ENCODE results near the gene CIT.

CIT gene

GRCh38 chr12:119864591-119864990 is 12.5 kb downstream of the CIT start:
- no peak for DNase-seq (ENCODE audit: low read depth in 2 of 3, low spot score in 1 of 3)

- DNase-seq (ENCODE audit: low read depth in 2 of 3, low spot score in 1 of 3) = no peak
Observed at GRCh38 chr12:119859241-119859640, 17.9 kb downstream of the CIT start.

DNA sequence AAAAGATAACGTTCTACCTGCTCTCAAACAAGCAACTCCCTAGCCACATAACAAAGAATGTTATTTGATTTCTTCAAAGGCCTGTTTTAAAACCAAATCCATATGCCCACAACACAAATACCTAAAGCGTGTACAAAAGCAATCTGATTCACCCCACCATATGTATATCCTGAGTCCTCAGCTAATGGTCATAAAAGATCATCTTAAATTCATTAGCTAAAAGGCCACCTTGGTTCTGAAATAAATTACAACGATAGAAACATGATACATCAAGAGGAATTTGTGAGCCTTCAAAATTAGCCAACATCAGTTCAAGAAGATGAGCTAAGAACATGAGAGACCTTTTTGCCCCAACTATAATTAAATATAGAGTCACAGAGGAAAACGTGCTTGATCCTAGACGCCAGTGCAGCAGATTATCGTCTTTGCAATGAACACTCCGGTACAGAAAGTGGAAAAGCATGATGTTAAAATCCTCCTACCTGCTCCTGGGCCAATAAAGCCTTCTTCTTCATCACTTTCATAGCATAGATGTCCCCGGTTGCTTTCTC is 20.0 kb downstream of the CIT start:
- no peak for DNase-seq (ENCODE audit: low read depth in 2 of 3, low spot score in 1 of 3)

DNA sequence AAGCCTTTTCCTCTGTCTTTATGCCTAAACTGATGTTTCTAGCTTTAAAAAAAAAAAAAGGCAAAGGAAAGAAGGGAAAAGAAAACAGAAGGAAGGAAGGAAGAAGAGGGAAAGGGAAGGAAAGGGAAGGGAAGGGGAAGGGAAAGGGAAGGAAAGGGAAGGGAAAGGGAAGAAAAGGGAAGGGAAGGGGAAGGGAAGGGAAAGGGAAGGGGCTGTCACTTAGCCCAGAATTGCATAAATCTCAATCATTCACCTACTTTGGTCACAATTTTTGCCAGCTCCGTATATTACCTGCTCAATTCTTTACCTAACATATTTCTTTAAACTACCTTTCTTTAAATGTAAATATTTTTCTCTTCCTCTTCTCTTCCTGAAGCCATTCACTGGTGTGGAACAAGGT is 26.8 kb downstream of the CIT start:
- no peak for DNase-seq (ENCODE audit: low read depth in 2 of 3, low spot score in 1 of 3)

DNA sequence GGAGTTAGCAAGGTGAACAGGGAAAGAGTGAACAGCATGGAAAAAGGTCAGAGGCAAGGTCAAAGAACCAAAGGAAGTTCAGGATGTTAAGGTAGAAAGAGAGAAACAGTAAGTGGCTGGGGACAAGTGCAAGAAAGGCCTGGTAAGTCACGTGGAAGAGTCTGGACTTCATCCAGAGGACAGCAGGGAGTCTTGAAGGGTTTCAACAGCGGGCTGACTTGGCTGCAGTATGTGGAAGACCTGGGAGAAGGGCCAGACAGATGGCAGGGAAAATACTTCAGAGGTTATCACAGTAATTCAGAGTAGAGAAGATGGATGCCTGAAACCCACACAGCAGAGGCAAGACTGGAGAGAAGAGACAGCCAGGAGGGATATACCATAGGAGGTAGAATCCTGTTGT is 34.0 kb downstream of the CIT start:
- no peak for DNase-seq (ENCODE audit: low read depth in 2 of 3, low spot score in 1 of 3)

- no peak for DNase-seq (ENCODE audit: low read depth in 2 of 3, low spot score in 1 of 3)
Observed at GRCh38 chr12:119842380-119842779, 34.7 kb downstream of the CIT start.

GRCh38 chr12:119841433-119842210 is 35.5 kb downstream of the CIT start:
- no peak for DNase-seq (ENCODE audit: low read depth in 2 of 3, low spot score in 1 of 3)

DNA sequence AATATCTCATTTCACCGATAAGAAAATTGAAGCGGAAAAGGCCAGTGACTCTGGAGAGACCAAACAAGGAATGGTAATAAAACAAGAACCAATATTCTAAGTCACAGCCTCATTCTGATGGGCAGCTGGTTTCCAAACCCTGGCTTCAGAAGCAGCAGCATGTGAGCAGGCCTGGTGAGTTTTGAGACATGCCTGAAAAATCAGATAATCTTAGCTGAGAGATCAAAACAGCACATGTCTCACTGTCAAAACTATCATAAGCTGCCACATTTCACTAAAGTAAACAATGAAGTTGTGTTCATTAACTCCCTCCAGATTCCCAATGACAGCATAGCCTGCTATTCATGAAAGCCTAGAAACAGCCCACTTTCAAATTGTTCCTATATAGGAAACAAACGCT is 36.5 kb downstream of the CIT start:
- DNase-seq (ENCODE audit: low read depth in 2 of 3, low spot score in 1 of 3) = no peak

GRCh38 chr12:119840168-119840567 is 37.0 kb downstream of the CIT start:
- DNase-seq (ENCODE audit: low read depth in 2 of 3, low spot score in 1 of 3) = no peak

DNA sequence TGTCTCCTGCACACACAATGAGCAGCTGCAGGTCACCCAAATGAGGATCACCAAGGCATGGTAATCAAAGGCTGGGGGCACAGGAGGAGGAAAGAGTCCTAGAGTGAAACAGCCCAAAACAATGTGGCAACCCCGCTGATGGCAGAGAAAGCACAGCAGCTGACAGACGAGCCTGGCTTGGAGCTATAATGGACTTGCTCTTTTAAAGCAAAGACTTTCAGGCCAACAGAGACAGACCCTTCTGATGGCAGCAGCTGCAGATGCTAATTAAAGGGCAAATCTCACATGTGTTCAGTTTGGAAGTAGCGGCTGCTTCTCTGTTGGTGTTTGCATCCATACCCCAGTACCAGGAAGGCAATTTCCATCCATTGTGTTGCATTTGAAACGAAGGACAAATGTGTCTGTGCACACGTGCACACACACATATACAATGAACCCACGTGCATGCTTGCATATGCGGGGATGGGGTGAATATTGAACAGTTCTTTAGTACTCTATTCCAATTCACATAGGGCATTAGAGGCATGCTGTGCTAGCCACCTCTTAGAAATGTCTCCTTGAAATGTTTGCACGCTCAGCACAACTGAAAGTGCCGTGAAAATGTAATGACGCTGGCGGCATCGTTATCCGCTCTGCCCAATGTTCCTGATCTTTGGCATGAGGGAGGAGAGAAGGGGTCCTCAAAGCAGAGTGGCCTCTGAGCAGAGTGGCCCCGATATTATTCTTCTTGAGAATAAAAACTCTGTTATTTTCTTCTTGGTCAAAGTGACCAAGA is 38.1 kb downstream of the CIT start:
- no peak for DNase-seq (ENCODE audit: low read depth in 2 of 3, low spot score in 1 of 3)

DNA sequence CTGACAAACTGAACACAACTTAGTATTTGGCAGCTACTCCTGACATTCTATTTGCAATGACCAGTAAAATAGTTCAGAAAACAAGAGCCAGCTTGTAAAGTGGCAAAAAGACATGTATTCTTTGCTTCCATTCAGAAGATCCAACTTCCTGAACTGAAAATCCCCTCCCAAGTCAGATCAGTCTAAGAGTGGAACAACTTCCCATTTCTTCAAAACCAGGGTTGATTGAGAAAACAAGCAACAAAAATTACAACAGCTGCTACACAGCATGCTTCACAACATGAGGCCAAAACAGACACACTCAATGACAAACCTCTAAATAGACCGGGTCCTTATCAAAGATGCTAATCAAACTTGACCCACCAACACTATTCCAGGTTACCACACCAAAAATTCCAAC is 40.3 kb downstream of the CIT start:
- no peak for DNase-seq (ENCODE audit: low read depth in 2 of 3, low spot score in 1 of 3)

DNA sequence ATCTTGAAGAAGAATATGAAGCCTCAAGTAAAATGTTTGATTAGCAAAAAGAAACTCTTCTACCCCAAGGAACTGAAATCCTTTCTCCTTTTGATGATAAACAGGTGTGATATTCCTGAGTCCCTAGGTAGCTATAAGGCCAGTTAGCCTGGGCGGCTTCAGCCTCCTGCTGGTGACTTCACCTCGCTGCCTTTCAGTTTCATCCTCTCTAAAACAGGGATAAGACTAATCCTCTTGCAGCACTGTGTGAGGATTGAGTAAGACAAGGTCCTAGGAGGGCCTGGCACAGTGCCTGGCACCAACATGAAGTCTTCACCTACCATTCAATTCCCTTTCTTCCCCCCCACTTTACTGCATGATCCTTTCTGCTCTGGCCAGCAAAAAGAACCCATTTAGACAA is 42.1 kb downstream of the CIT start:
- no peak for DNase-seq (ENCODE audit: low read depth in 2 of 3, low spot score in 1 of 3)

DNA sequence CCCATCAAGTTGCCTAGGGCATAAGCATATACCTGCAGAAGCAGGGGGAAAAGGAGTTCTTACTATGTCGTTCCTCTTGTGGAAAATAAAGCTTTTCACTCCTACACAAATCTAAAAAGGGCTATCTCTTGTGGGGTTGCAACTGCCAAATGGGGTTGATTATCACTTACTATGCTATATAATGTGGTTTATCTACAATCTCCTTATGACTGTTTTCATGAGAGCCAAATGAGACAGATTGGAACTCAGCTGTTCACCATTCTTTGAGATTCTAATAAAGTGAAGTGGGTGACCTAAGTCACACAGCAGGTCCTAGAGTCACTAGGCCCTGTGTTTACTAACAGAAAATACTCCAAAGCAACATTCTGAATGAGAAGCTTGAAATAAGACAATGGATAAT is 47.7 kb downstream of the CIT start:
- DNase-seq (ENCODE audit: low read depth in 2 of 3, low spot score in 1 of 3) = no peak

DNA sequence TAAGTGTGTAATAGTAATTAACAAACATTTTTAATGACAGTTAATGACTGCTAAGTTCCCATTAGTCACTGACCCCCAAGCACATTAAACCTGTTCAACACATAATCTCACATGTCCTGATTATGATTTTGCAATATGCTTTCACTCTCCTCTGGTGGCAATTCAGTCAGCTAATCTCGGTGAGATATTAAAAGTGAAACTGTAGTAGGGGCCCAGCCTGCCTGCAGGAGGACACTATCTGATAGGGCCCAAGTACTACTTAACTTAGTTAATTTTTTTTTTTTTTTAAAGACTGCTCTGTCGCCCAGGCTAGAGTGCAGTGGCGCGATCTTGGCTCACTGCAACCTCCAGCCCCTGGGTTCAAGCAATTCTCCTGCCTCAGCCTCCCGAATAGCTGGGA is 48.8 kb downstream of the CIT start:
- no peak for DNase-seq (ENCODE audit: low read depth in 2 of 3, low spot score in 1 of 3)

- no peak for DNase-seq (ENCODE audit: low read depth in 2 of 3, low spot score in 1 of 3)
Observed at GRCh38 chr12:119827760-119828159, 49.4 kb downstream of the CIT start.

GRCh38 chr12:119826661-119827445 is 50.3 kb downstream of the CIT start:
- no peak for DNase-seq (ENCODE audit: low read depth in 2 of 3, low spot score in 1 of 3)

GRCh38 chr12:119825262-119825661 is 51.9 kb downstream of the CIT start:
- no peak for DNase-seq (ENCODE audit: low read depth in 2 of 3, low spot score in 1 of 3)

DNA sequence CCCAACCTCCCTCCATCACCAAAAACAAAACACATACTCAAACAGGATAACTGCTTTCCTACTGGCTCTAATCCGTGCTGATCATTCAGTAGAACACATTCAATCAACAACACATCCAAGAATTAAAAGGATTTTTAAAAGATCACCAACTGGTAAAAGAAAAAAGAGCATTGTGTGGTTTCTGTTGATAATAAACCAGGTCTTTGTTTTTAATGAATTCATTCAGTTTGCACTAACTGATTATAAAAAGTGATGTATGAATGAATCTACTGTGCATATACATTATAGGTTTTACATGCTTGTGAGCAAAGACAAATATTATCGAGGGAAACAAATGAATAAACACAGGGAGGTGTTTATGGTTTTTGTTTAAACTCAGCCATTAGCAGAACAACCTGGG is 55.1 kb downstream of the CIT start:
- DNase-seq (ENCODE audit: low read depth in 2 of 3, low spot score in 1 of 3) = no peak

- no peak for DNase-seq (ENCODE audit: low read depth in 2 of 3, low spot score in 1 of 3)
Observed at GRCh38 chr12:119819322-119819721, 57.8 kb downstream of the CIT start.

DNA sequence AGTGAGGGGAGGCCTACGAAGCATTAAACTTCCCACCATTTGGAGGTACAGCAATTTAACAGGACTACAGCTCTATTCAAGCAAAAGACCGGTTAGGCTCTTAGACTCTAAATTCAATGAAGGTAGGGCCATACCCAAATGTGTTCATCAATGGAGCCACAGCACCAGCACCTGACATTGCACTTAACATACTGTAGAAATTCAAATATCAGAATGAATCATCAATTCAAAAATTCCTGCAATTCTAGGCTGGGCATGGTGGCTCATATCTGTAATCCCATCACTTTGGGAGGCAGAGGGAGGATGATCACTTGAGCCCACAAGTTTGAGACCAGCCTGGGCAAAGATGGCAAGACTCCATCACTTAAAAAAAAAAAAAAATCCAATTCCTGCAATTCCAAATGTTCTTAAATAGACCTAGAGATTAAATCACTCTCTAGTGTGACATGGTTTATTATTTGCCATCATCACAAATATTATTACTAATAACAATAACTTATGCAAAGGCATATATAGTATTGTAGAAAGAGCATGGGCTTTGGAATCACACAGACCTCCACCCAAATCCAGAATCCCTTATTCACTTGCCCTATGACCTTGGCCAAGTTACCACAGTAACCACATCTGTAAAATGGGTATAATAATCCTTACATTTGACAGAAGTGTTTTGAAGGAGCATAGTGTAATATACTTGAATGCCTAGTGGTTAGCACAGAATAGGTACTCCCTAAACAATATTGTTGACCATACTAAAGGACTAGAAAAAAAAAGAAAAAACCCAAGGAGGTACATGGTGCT is 59.4 kb downstream of the CIT start:
- no peak for DNase-seq (ENCODE audit: low read depth in 2 of 3, low spot score in 1 of 3)

- DNase-seq (ENCODE audit: low read depth in 2 of 3, low spot score in 1 of 3) = no peak
Observed at GRCh38 chr12:119809023-119809422, 68.1 kb downstream of the CIT start.
